IMR-90 (cell line): ENCODE data around the gene ZSCAN30. TPM values are rescaled to one million over a fixed set of nuclear protein-coding genes. Genes with fewer than 3 reads are reported as not detected.

Experiments used
- ATAC-seq: fragments of 200-7000 bp; cut with Tn5 transposase; 2 replicates; pipeline ENCODE4 v1.9.1; 2020; ENCODE audit warnings: low read depth, mild to moderate bottlenecking, moderate library complexity
- BruUV-seq: library from RNA; stranded (reverse); fragments of 400-500 nt; replicated peaks from 2 replicates; lab custom pipeline; 2021; lab: Mats Ljungman, UMichigan
- CTCF ChIA-PET: fragments of 300-600 bp; formaldehyde crosslinking; extraction: SDS; loops from one replicate; lab custom pipeline; 2021; ENCODE audit warnings: antibody characterized with exemption; lab: Yijun Ruan, JAX
- POLR2A ChIA-PET: fragments of 300-600 bp; sonication (Branson Sonifier 250); formaldehyde crosslinking; loops from one replicate; lab custom pipeline; 2022; ENCODE audit warnings: antibody characterized with exemption; ENCODE audit not compliant: unreplicated experiment; lab: Charles Lee
- DNase-seq: peaks from one replicate; pipeline ENCODE4 v3.0.0; 2013
- H2AFZ ChIP-seq: replicated peaks from 2 replicates; pipeline ENCODE3; 2013; ENCODE audit warnings: low read length, mild to moderate bottlenecking; ENCODE audit not compliant: poor library complexity
- H2AK5ac ChIP-seq: 2 replicates; pipeline ENCODE4 v1.6.1; 2013; ENCODE audit warnings: low read depth, low read length, inconsistent platforms
- H2AK9ac ChIP-seq: replicated peaks from 2 replicates; pipeline ENCODE3; 2013; ENCODE audit warnings: mild to moderate bottlenecking, low read depth, low read length, moderate library complexity; ENCODE audit not compliant: poor library complexity
- H2BK120ac ChIP-seq: 2 replicates; pipeline ENCODE4 v1.6.1; 2013; ENCODE audit warnings: low read depth, low read length, inconsistent platforms
- H2BK15ac ChIP-seq: 3 replicates; pipeline ENCODE4 v1.6.1; 2013; ENCODE audit warnings: low read depth, low read length, inconsistent platforms
- H2BK20ac ChIP-seq: 2 replicates; pipeline ENCODE4 v1.6.1; 2013; ENCODE audit warnings: low read depth, mild to moderate bottlenecking, inconsistent platforms, low read length, moderate library complexity
- H2BK5ac ChIP-seq: 2 replicates; pipeline ENCODE4 v1.6.1; 2013; ENCODE audit warnings: mild to moderate bottlenecking, low read depth, low read length, inconsistent platforms; ENCODE audit not compliant: poor library complexity, severe bottlenecking
- H3K14ac ChIP-seq: replicated peaks from 2 replicates; pipeline ENCODE4 v1.6.1; 2013; ENCODE audit warnings: low read depth, low read length, inconsistent platforms
- H3K18ac ChIP-seq: 2 replicates; pipeline ENCODE4 v1.6.1; 2013; ENCODE audit warnings: low read depth, low read length, control low read depth
- H3K23ac ChIP-seq: 2 replicates; pipeline ENCODE4 v1.6.1; 2013; ENCODE audit warnings: low read depth, low read length, inconsistent platforms
- H3K27ac ChIP-seq: 2 replicates; pipeline ENCODE4 v1.5.1; 2013; ENCODE audit warnings: mild to moderate bottlenecking, control low read depth, low read length; ENCODE audit not compliant: insufficient read depth
- H3K27me3 ChIP-seq: 2 replicates; pipeline ENCODE4 v1.6.1; 2013; ENCODE audit warnings: low read length; ENCODE audit not compliant: control insufficient read depth, insufficient read depth
- H3K36me3 ChIP-seq: 2 replicates; pipeline ENCODE4 v1.6.1; 2013; ENCODE audit warnings: low read length, mixed read lengths; ENCODE audit not compliant: control insufficient read depth, insufficient read depth
- H3K4ac ChIP-seq: 2 replicates; pipeline ENCODE4 v1.6.1; 2013; ENCODE audit warnings: low read depth, low read length, inconsistent platforms
- H3K4me1 ChIP-seq: 2 replicates; pipeline ENCODE4 v1.6.1; 2013; ENCODE audit warnings: low read length, mixed read lengths; ENCODE audit not compliant: control insufficient read depth, insufficient read depth
- H3K4me2 ChIP-seq: 2 replicates; pipeline ENCODE4 v1.6.1; 2013; ENCODE audit warnings: low read depth, mild to moderate bottlenecking, control low read depth, low read length, moderate library complexity
- H3K4me3 ChIP-seq: 2 replicates; pipeline ENCODE4 v1.5.1; 2013; ENCODE audit warnings: low read depth, mild to moderate bottlenecking, control low read depth, low read length, moderate library complexity; ENCODE audit not compliant: insufficient read depth
- H3K56ac ChIP-seq: 2 replicates; pipeline ENCODE4 v1.6.1; 2013; ENCODE audit warnings: low read length, inconsistent platforms; ENCODE audit not compliant: insufficient read depth; ENCODE audit errors: extremely low read depth
- H3K79me1 ChIP-seq, 2 experiments: 2 replicates each; pipeline ENCODE4 v1.6.1; 2013; ENCODE audit warnings: low read length in 2 of 2, inconsistent platforms in 1 of 2, low read depth in 1 of 2
- H3K9ac ChIP-seq: 2 replicates; pipeline ENCODE4 v1.6.1; 2013; ENCODE audit warnings: low read depth, low read length, control low read depth
- H3K9me1 ChIP-seq: 2 replicates; pipeline ENCODE4 v1.6.1; 2013; ENCODE audit warnings: low read length, inconsistent platforms; ENCODE audit not compliant: insufficient read depth
- H3K9me3 ChIP-seq: 2 replicates; pipeline ENCODE4 v1.6.1; 2013; ENCODE audit warnings: low read length; ENCODE audit not compliant: control insufficient read depth, insufficient read depth
- H4K20me1 ChIP-seq: 2 replicates; pipeline ENCODE4 v1.6.1; 2013; ENCODE audit warnings: low read length, inconsistent platforms; ENCODE audit not compliant: insufficient read depth
- H4K5ac ChIP-seq: 2 replicates; pipeline ENCODE4 v1.6.1; 2013; ENCODE audit warnings: mild to moderate bottlenecking, low read depth, low read length, control low read depth
- H4K8ac ChIP-seq, 2 experiments: 2 replicates each; pipeline ENCODE4 v1.6.1; 2013; ENCODE audit warnings: low read depth in 2 of 2, low read length in 2 of 2, control low read depth in 1 of 2, inconsistent platforms in 1 of 2
- H4K91ac ChIP-seq: 2 replicates; pipeline ENCODE4 v1.6.1; 2013; ENCODE audit warnings: low read depth, low read length, inconsistent platforms; ENCODE audit not compliant: insufficient read depth
- CEBPB ChIP-seq: IDR thresholded peaks from 2 replicates; pipeline ENCODE4 v1.6.1; 2012; ENCODE audit warnings: low read depth, low read length, improper control_type of control experiment
- FOS ChIP-seq: fragments of 150-350 bp; IDR thresholded peaks from 2 replicates; pipeline ENCODE4 v1.6.1; 2016; ENCODE audit warnings: low read depth, low read length
- POLR2A ChIP-seq: IDR thresholded peaks from 2 replicates; pipeline ENCODE4 v1.6.1; 2012; ENCODE audit warnings: mild to moderate bottlenecking, low read depth, low read length
- RAD21 ChIP-seq: IDR thresholded peaks from 2 replicates; pipeline ENCODE4 v1.6.1; 2012; ENCODE audit warnings: low read length, improper control_type of control experiment
- RFX5 ChIP-seq: IDR thresholded peaks from 2 replicates; pipeline ENCODE4 v1.8.0; 2012; ENCODE audit warnings: low read depth, mild to moderate bottlenecking, low read length, moderate library complexity
- WGBS, 2 experiments: methylation state at CpG; one replicate each; pipeline versions ENCODE4 v1.1.5 to v1.1.7; 2013; ENCODE audit warnings: missing lambda C conversion rate in 2 of 2; ENCODE audit not compliant: insufficient read length in 1 of 2; ENCODE audit errors: extremely low coverage in 2 of 2; 5-methylcytosine and 5-hydroxymethylcytosine counted together
- dilution Hi-C: fragments of 300-500 bp; cut with HindIII; formaldehyde crosslinking; loops from one replicate; pipeline ENCODE4 v1.14.3; 2018; ENCODE audit warnings: low sequenced_read_pairs; ENCODE audit not compliant: unreplicated experiment
- in situ Hi-C: fragments of 300-500 bp; cut with MboI; formaldehyde crosslinking; loops from 3 replicates; pipeline ENCODE4 v1.14.3; 2019; ENCODE audit warnings: low sequenced_read_pairs, inconsistent platforms, mixed read lengths
- intact Hi-C: fragments of 100-400 bp; cut with micrococcal nuclease; formaldehyde crosslinking; loops from 2 replicates; pipeline ENCODE4 v1.10.0; 2022
- polyA plus RNA-seq, 3 experiments: library from polyadenylated mRNA; depleted of rRNA; stranded (reverse); fragments of >200 nt; gene quantifications; 2 replicates each; pipeline ENCODE4 v1.2.3, GENCODE V29; 2012; ENCODE audit warnings: low replicate concordance in 1 of 3
- total RNA-seq: library from RNA; depleted of rRNA; stranded (reverse); fragments of >200 nt; gene quantifications from 2 replicates; pipeline ENCODE4 v1.2.3, GENCODE V29; 2012

ZSCAN30 gene
- total and polyA plus RNA-seq, 2 of the 4 experiments (the other 2 are of a cell fraction): 9.9 to 17.7 TPM

GRCh38 chr18:35322486-35323458, 32.7 kb upstream of the ZSCAN30 start:
- dilution Hi-C loops: no loop called here

More at GRCh38 chr18:35322486-35323458, 32.7 kb upstream of the ZSCAN30 start:
- Histone ChIP-seq H2BK15ac (no peak overlapping the region), H4K91ac (no peak overlapping the region), H3K4me1 (peaks cover 6% of the 10 kb centered on the region; the same call in 1 of the 2 replicates), H3K9ac (no peak overlapping the region), H3K36me3 (no peaks in the 10 kb centered on the region), H2AK9ac (no peak overlapping the region), H3K4me3 (no peak overlapping the region), H3K27me3 (no peaks in the 10 kb centered on the region), H3K9me1 (peaks cover 4% of the 10 kb centered on the region; the same call in 1 of the 2 replicates), H3K23ac (no peak overlapping the region; the same call in 1 of the 2 replicates), H2BK20ac (no peak overlapping the region), H3K4ac (no peak overlapping the region), H4K20me1 (no peaks in the 10 kb centered on the region), H3K79me1 (no peaks in the 10 kb centered on the region), H2BK5ac (no peak overlapping the region), H3K9me3 (0 out of 2 replicates have a peak, but pooled peaks cover 2% of the 10 kb centered on the region), H3K56ac (no peak overlapping the region), H3K18ac (peak overlapping the region; percentile 18; the same call in 1 of the 2 replicates), H2BK120ac (no peak overlapping the region), H4K8ac (no peak overlapping the region), H2AK5ac (no peak overlapping the region), H2AFZ (no peak overlapping the region), H3K14ac (no peak overlapping the region), H3K4me2 (no peak overlapping the region), H3K27ac (no peak overlapping the region), H4K5ac (no peak overlapping the region)
- TF ChIP-seq FOS (no peak), POLR2A (no peak), RFX5 (no peak), RAD21 (no peak), CEBPB (no peak)
- ATAC-seq (peak; percentile 26; the same call in 1 of the 2 replicates), DNase-seq (no peak)
- intact Hi-C loops: no loop called here
- in situ Hi-C loops: no loop called here
- ChIA-PET CTCF (interaction anchor here (0.6 kb wide), 1 partner anchor 15 kb away, joined by 4 read pairs; no protein-coding TSS in a partner anchor), POLR2A (no interaction called here)
- WGBS, 2 experiments: no CpG with 5 or more reads among the region's 3 CpGs
- BruUV-seq: no TSS peak
